ENCODE results near the gene NEO1. TPM values are rescaled to one million over a fixed set of nuclear protein-coding genes. Genes with fewer than 3 reads are reported as not detected.

The NEO1 gene
- total RNA-seq, 4 donors from 2014 or later = 74.0 to 117 (median 107) TPM

DNA sequence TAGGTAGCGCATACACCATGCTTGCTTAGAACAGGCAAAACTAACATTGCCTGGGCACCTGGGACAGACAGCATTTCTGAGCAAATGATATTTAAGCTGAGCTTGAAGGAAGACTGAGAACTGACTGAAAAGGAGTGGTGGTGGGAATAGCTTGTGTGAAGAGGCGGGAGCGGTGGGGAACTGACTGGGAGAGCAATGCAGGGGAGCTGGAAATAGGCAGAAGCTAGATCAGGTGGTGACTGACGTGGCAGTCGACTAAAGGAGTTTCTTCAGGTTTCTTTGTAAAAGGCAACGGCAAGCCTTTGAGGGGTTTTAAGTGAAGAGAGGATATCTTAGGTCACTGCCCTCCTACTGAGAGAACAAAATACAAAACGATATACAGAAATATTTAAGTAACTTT lies 61.8 kb downstream of the NEO1 start:
- WGBS = 90% methylated on average over 7 of the region's 7 CpGs
- no peak overlapping the region for H3K27ac ChIP-seq
- DNase-seq (ENCODE audit: low spot score in 2 of 2) = no peak
- H3K4me3 ChIP-seq = no peak overlapping the region
- H3K27me3 ChIP-seq = no peaks in the 10 kb centered on the region
- peaks cover 8% of the 10 kb centered on the region for H3K36me3 ChIP-seq
- TF ChIP-seq POLR2AphosphoS5 (IDR thresholded peaks at IDR 0.05) (no peak), POLR2A (IDR thresholded peaks at IDR 0.05) (no peak), EP300 (IDR thresholded peaks at IDR 0.05) (no peak)
- TF ChIP-seq, protein P1, sequence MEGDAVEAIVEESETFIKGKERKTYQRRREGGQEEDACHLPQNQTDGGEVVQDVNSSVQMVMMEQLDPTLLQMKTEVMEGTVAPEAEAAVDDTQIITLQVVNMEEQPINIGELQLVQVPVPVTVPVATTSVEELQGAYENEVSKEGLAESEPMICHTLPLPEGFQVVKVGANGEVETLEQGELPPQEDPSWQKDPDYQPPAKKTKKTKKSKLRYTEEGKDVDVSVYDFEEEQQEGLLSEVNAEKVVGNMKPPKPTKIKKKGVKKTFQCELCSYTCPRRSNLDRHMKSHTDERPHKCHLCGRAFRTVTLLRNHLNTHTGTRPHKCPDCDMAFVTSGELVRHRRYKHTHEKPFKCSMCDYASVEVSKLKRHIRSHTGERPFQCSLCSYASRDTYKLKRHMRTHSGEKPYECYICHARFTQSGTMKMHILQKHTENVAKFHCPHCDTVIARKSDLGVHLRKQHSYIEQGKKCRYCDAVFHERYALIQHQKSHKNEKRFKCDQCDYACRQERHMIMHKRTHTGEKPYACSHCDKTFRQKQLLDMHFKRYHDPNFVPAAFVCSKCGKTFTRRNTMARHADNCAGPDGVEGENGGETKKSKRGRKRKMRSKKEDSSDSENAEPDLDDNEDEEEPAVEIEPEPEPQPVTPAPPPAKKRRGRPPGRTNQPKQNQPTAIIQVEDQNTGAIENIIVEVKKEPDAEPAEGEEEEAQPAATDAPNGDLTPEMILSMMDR (IDR thresholded peaks at IDR 0.05) = no peak
- H3K9me3 ChIP-seq = no peaks in the 10 kb centered on the region
- H3K4me1 ChIP-seq = no peaks in the 10 kb centered on the region

DNA sequence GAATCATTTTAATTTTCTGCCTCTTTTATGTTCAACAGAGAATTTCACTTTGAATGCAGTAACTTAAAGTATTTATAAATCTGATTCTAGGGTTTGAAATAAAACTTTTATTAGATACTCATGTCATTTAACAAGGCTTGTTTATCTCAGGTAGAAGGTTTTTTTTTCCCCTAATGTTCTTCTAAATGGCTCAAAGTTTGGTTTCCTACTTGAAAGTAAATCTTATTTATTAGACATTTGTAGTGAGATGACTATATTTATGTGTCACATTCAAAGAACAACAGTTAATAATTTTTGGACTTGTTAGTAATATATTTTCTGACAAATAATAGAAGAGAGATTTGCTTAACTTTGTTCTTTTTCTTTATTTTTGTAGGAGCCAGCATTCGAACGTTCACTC lies 63.9 kb downstream of the NEO1 start:
- no peak overlapping the region for H3K4me3 ChIP-seq
- H3K27me3 ChIP-seq = no peaks in the 10 kb centered on the region
- H3K4me1 ChIP-seq = no peaks in the 10 kb centered on the region
- H3K36me3 ChIP-seq = peaks cover 8% of the 10 kb centered on the region
- H3K9me3 ChIP-seq = no peaks in the 10 kb centered on the region
- WGBS = 85% methylated on average over 2 of the region's 2 CpGs
- no peak for DNase-seq (ENCODE audit: low spot score in 2 of 2)
- H3K27ac ChIP-seq = no peak overlapping the region
- TF ChIP-seq, protein P1 (IDR thresholded peaks at IDR 0.05) = no peak
- TF ChIP-seq EP300 (IDR thresholded peaks at IDR 0.05) (no peak), POLR2AphosphoS5 (IDR thresholded peaks at IDR 0.05) (no peak), POLR2A (IDR thresholded peaks at IDR 0.05) (no peak)

DNA sequence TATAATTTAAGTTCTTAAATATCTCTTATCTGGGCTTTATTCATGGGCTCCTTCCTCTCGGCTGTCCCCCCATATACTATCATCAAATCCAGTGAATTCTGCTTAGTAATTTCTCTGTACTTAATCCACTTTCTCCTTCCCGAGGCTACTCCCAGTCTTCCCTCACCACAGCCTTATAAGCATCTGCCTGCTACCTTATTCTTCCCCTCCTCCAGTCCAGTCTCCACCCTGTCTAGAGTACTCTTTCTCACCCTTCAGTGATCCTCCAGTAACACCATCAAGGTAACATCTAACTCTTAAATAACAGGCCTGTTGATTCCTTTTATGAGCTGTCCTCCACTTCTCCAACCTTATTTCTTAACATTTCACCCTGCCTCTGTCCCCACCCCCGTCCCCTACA lies 65.8 kb downstream of the NEO1 start:
- no peaks in the 10 kb centered on the region for H3K27me3 ChIP-seq
- no peaks in the 10 kb centered on the region for H3K9me3 ChIP-seq
- WGBS = 82% methylated on average over 3 of the region's 3 CpGs
- TF ChIP-seq POLR2AphosphoS5 (IDR thresholded peaks at IDR 0.05) (no peak), EP300 (IDR thresholded peaks at IDR 0.05) (no peak)
- TF ChIP-seq, protein P1 (IDR thresholded peaks at IDR 0.05) = no peak
- no peak overlapping the region for H3K27ac ChIP-seq
- H3K4me1 ChIP-seq = no peaks in the 10 kb centered on the region
- DNase-seq (ENCODE audit: low spot score in 2 of 2) = no peak
- no peak overlapping the region for H3K4me3 ChIP-seq
- H3K36me3 ChIP-seq = peaks cover 11% of the 10 kb centered on the region

DNA sequence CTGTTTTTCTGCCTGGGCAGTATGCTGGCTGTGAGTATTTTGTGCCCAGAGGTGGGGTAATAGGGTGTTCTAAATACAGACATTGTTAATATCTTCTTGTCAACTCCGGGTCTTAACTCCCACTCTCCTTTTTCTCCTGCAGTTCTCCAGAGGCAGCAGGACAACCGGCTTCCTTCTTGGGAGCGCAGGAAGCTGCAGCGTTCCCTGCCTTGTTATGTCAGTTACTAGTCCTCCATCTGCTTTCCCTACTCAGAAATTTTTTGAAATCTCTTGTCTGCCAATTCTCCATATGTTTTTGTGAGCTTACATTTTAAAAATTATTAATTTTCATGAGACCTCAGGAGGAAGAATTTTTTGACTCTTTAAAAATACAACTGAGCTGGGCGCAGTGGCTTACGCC lies 67.2 kb downstream of the NEO1 start:
- Histone ChIP-seq H3K4me3 (no peak overlapping the region), H3K4me1 (no peaks in the 10 kb centered on the region), H3K9me3 (no peaks in the 10 kb centered on the region), H3K27me3 (no peaks in the 10 kb centered on the region), H3K27ac (no peak overlapping the region), H3K36me3 (peaks cover 11% of the 10 kb centered on the region)
- no peak for TF ChIP-seq POLR2AphosphoS5 (IDR thresholded peaks at IDR 0.05)
- TF ChIP-seq EP300 (IDR thresholded peaks at IDR 0.05) = no peak
- WGBS = 92% methylated on average over 6 of the region's 6 CpGs
- no peak for DNase-seq (ENCODE audit: low spot score in 2 of 2)

DNA sequence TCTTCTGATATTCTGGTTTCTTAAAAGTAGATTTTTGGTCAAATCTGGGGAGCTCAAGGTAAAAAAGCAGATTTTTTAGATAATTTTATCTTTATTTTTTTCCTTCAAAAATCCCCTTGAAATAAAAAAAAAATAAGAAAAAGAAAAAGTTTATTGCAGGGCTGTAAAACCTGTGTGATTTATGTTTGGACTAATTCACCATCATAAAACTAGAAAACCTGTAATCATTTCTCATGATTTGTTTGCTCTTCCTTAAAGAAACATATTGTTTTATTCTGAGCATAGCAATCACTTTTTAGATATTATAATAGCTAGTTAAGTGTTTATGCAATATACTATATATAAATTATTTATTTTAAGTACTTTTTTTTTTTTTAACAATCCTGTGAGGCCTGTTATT lies 68.0 kb downstream of the NEO1 start:
- no peak for TF ChIP-seq EP300 (IDR thresholded peaks at IDR 0.05)
- TF ChIP-seq POLR2A (IDR thresholded peaks at IDR 0.05) = no peak
- TF ChIP-seq, protein P1 (IDR thresholded peaks at IDR 0.05) = no peak
- no peak for TF ChIP-seq POLR2AphosphoS5 (IDR thresholded peaks at IDR 0.05)
- no peak overlapping the region for H3K27ac ChIP-seq
- H3K9me3 ChIP-seq = no peaks in the 10 kb centered on the region
- no peaks in the 10 kb centered on the region for H3K4me1 ChIP-seq
- no peak for DNase-seq (ENCODE audit: low spot score in 2 of 2)
- H3K4me3 ChIP-seq = no peak overlapping the region
- no peaks in the 10 kb centered on the region for H3K27me3 ChIP-seq
- peaks cover 11% of the 10 kb centered on the region for H3K36me3 ChIP-seq

DNA sequence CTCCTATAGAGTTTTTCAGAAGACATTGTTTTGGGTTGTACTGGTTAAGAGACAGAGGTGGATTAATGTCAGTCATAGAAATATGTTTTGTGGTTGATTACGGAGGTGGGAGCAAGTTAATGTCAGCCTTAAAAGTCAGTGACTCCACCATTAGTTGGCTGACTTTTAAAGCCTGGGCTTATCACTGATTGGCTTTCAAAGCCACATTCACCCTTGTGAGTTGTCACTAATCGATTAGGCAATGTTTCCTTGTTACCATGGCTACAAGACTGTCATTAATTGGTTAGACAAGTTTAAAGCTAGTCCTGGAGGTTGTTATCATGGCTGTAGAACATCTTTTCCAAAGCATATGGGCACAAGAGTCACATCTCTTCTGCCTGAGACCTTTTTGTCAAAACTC lies 73.0 kb downstream of the NEO1 start:
- no peaks in the 10 kb centered on the region for H3K27me3 ChIP-seq
- H3K4me3 ChIP-seq = no peak overlapping the region
- no peak for TF ChIP-seq POLR2A (IDR thresholded peaks at IDR 0.05)
- TF ChIP-seq EP300 (IDR thresholded peaks at IDR 0.05) = no peak
- H3K4me1 ChIP-seq = no peaks in the 10 kb centered on the region
- no peaks in the 10 kb centered on the region for H3K9me3 ChIP-seq
- peaks cover 7% of the 10 kb centered on the region for H3K36me3 ChIP-seq
- H3K27ac ChIP-seq = no peak overlapping the region
- DNase-seq (ENCODE audit: low spot score in 2 of 2) = no peak
- WGBS = 88% methylated on average over 2 of the region's 2 CpGs
